Stimulated activated naive CD8-positive, alpha-beta T cell treated with anti-CD3 and anti-CD28 coated beads, Interleukin-15, Interleukin-2, amounts not matched to agents 100 ng/mL and 50 ng/mL, for 24 hours (primary cell): ENCODE data around the gene STYX.
A peak's percentile ranks its signal among the peaks of the same experiment; 100 is the strongest.

ENCODE experiments used
- H3K27ac Mint-ChIP-seq: one replicate; pipeline ENCODE4 v1.8.0; 2021; ENCODE audit warnings: mild to moderate bottlenecking, mixed read lengths
- H3K27me3 Mint-ChIP-seq: one replicate; pipeline ENCODE4 v1.8.0; 2021; ENCODE audit warnings: mixed read lengths
- H3K36me3 Mint-ChIP-seq: one replicate; pipeline ENCODE4 v1.8.0; 2021; ENCODE audit warnings: low read depth, mixed read lengths
- H3K4me1 Mint-ChIP-seq: one replicate; pipeline ENCODE4 v1.8.0; 2021; ENCODE audit warnings: low read depth, mixed read lengths
- H3K4me3 Mint-ChIP-seq: one replicate; pipeline ENCODE4 v1.8.0; 2021; ENCODE audit warnings: mild to moderate bottlenecking, mixed read lengths
- H3K9me3 Mint-ChIP-seq: one replicate; pipeline ENCODE4 v1.8.0; 2021; ENCODE audit warnings: mixed read lengths

The STYX gene

GRCh38 chr14:52790756-52791222, 60.8 kb downstream of the STYX start:
- Mint-ChIP-seq H3K36me3 (peaks cover 8% of the 10 kb centered on the region), H3K4me3 (peak overlapping the region; percentile 93), H3K27ac (peak overlapping the region; percentile 80), H3K27me3 (no peaks in the 10 kb centered on the region), H3K4me1 (peaks cover 35% of the 10 kb centered on the region), H3K9me3 (no peaks in the 10 kb centered on the region)

GRCh38 chr14:52791223-52792096, 61.5 kb downstream of the STYX start, which contains the start of gene GNPNAT1:
GNPNAT1 (minus strand) TSS chr14:52791607; CDS start chr14:52784650, 6,957 bp downstream.
- H3K36me3 Mint-ChIP-seq: peaks cover 6% of the 10 kb centered on the region
- peak within 1 kb of the TSS; percentile 80 for H3K27ac Mint-ChIP-seq
- H3K9me3 Mint-ChIP-seq: no peaks in the 10 kb centered on the region
- peak within 1 kb of the TSS; percentile 93 for H3K4me3 Mint-ChIP-seq
- peaks cover 35% of the 10 kb centered on the region for H3K4me1 Mint-ChIP-seq
- H3K27me3 Mint-ChIP-seq: no peaks in the 10 kb centered on the region

- H3K4me1 Mint-ChIP-seq: peaks cover 35% of the 10 kb centered on the region
- peaks cover 4% of the 10 kb centered on the region for H3K36me3 Mint-ChIP-seq
- no peaks in the 10 kb centered on the region for H3K9me3 Mint-ChIP-seq
- H3K4me3 Mint-ChIP-seq: peak overlapping the region; percentile 93
- no peaks in the 10 kb centered on the region for H3K27me3 Mint-ChIP-seq
- peak overlapping the region; percentile 45 for H3K27ac Mint-ChIP-seq
Observed at GRCh38 chr14:52792097-52792415, 62.1 kb downstream of the STYX start.

- no peak overlapping the region for H3K4me3 Mint-ChIP-seq
- H3K27me3 Mint-ChIP-seq: no peaks in the 10 kb centered on the region
- H3K36me3 Mint-ChIP-seq: peaks cover 4% of the 10 kb centered on the region
- H3K9me3 Mint-ChIP-seq: no peaks in the 10 kb centered on the region
- H3K4me1 Mint-ChIP-seq: peaks cover 35% of the 10 kb centered on the region
- H3K27ac Mint-ChIP-seq: no peak overlapping the region
Observed at GRCh38 chr14:52793061-52793460, 63.1 kb downstream of the STYX start.

GRCh38 chr14:52797653-52798052, 67.7 kb downstream of the STYX start:
- Mint-ChIP-seq H3K36me3 (no peaks in the 10 kb centered on the region), H3K4me3 (no peak overlapping the region), H3K27ac (no peak overlapping the region), H3K9me3 (no peaks in the 10 kb centered on the region), H3K27me3 (peaks cover 6% of the 10 kb centered on the region), H3K4me1 (peaks cover 5% of the 10 kb centered on the region)

GRCh38 chr14:52798826-52799225, 68.9 kb downstream of the STYX start:
- Mint-ChIP-seq H3K27me3 (peaks cover 6% of the 10 kb centered on the region), H3K4me3 (no peak overlapping the region), H3K27ac (no peak overlapping the region), H3K36me3 (no peaks in the 10 kb centered on the region), H3K4me1 (peaks cover 5% of the 10 kb centered on the region), H3K9me3 (no peaks in the 10 kb centered on the region)

GRCh38 chr14:52801014-52801712, 71.2 kb downstream of the STYX start:
- H3K4me3 Mint-ChIP-seq: no peak overlapping the region
- no peak overlapping the region for H3K27ac Mint-ChIP-seq
- peaks cover 6% of the 10 kb centered on the region for H3K27me3 Mint-ChIP-seq
- peaks cover 5% of the 10 kb centered on the region for H3K4me1 Mint-ChIP-seq
- no peaks in the 10 kb centered on the region for H3K9me3 Mint-ChIP-seq
- no peaks in the 10 kb centered on the region for H3K36me3 Mint-ChIP-seq

GRCh38 chr14:52802597-52802996, 72.6 kb downstream of the STYX start:
- H3K27ac Mint-ChIP-seq: no peak overlapping the region

GRCh38 chr14:52806115-52806514, 76.1 kb downstream of the STYX start:
- Mint-ChIP-seq H3K4me1 (peaks cover 5% of the 10 kb centered on the region), H3K27me3 (peaks cover 6% of the 10 kb centered on the region), H3K36me3 (no peaks in the 10 kb centered on the region), H3K9me3 (no peaks in the 10 kb centered on the region), H3K27ac (no peak overlapping the region), H3K4me3 (no peak overlapping the region)

More at GRCh38 chr14:52802597-52802996, 72.6 kb downstream of the STYX start:
- peaks cover 5% of the 10 kb centered on the region for H3K4me1 Mint-ChIP-seq
- H3K4me3 Mint-ChIP-seq: no peak overlapping the region
- no peaks in the 10 kb centered on the region for H3K9me3 Mint-ChIP-seq
- H3K36me3 Mint-ChIP-seq: no peaks in the 10 kb centered on the region
- peaks cover 6% of the 10 kb centered on the region for H3K27me3 Mint-ChIP-seq

GRCh38 chr14:52808101-52808500, 78.1 kb downstream of the STYX start:
- Mint-ChIP-seq H3K9me3 (no peaks in the 10 kb centered on the region), H3K27me3 (no peaks in the 10 kb centered on the region), H3K4me1 (no peaks in the 10 kb centered on the region), H3K36me3 (no peaks in the 10 kb centered on the region), H3K4me3 (no peak overlapping the region), H3K27ac (no peak overlapping the region)

GRCh38 chr14:52821805-52822250, 91.9 kb downstream of the STYX start:
- Mint-ChIP-seq H3K36me3 (no peaks in the 10 kb centered on the region), H3K4me3 (no peak overlapping the region), H3K4me1 (no peaks in the 10 kb centered on the region), H3K27me3 (peaks cover 5% of the 10 kb centered on the region), H3K27ac (no peak overlapping the region), H3K9me3 (no peaks in the 10 kb centered on the region)

GRCh38 chr14:52824462-52824861, 94.5 kb downstream of the STYX start:
- H3K27me3 Mint-ChIP-seq: peaks cover 5% of the 10 kb centered on the region
- no peak overlapping the region for H3K27ac Mint-ChIP-seq
- no peaks in the 10 kb centered on the region for H3K36me3 Mint-ChIP-seq
- H3K4me3 Mint-ChIP-seq: no peak overlapping the region
- H3K9me3 Mint-ChIP-seq: no peaks in the 10 kb centered on the region
- H3K4me1 Mint-ChIP-seq: no peaks in the 10 kb centered on the region
